Measurements from ENCODE around the gene ADD3.

The ADD3 gene

GRCh38 chr10:110160081-110160480 lies 152.3 kb downstream of the ADD3 start:
- TF ChIP-seq CTCF (IDR thresholded peaks at IDR 0.05; ENCODE audit: control extremely low read depth, extremely low read depth, low read depth, missing control alignments) = no peak
- CTCF ChIA-PET = interaction anchor here (0.9 to 1.1 kb wide), 3 partner anchors 13 to 119 kb away, joined by 3 read pairs; no protein-coding TSS in a partner anchor
- POLR2A ChIA-PET = no interaction called here
- DNase-seq (ENCODE audit: extremely low spot score) = no peak

- ChIA-PET CTCF (interaction anchor here (0.9 to 1.1 kb wide), 3 partner anchors 13 to 118 kb away, joined by 3 read pairs; no protein-coding TSS in a partner anchor), POLR2A (no interaction called here)
- TF ChIP-seq CTCF (IDR thresholded peaks at IDR 0.05; ENCODE audit: control extremely low read depth, extremely low read depth, low read depth, missing control alignments) = no peak
- DNase-seq (ENCODE audit: extremely low spot score) = no peak
These were observed 152.7 kb downstream of the ADD3 start for GRCh38 chr10:110160522-110160921.

GRCh38 chr10:110162741-110163145 lies 155.0 kb downstream of the ADD3 start:
- ChIA-PET CTCF (no interaction called here), POLR2A (no interaction called here)
- DNase-seq (ENCODE audit: extremely low spot score) = no peak
- no peak for TF ChIP-seq CTCF (IDR thresholded peaks at IDR 0.05; ENCODE audit: control extremely low read depth, extremely low read depth, low read depth, missing control alignments)

- ChIA-PET CTCF (interaction anchor here (0.6 to 2.8 kb wide), 3 partner anchors 11 to 43 kb away, joined by 3 to 10 read pairs (median 3); no protein-coding TSS in a partner anchor), POLR2A (no interaction called here)
- TF ChIP-seq CTCF (IDR thresholded peaks at IDR 0.05; ENCODE audit: control extremely low read depth, extremely low read depth, low read depth, missing control alignments) = no peak
- DNase-seq (ENCODE audit: extremely low spot score) = no peak
These were observed 155.5 kb downstream of the ADD3 start for GRCh38 chr10:110163192-110163773.

GRCh38 chr10:110163841-110164240 lies 156.1 kb downstream of the ADD3 start:
- ChIA-PET CTCF (interaction anchor here (0.6 to 2.8 kb wide), 3 partner anchors 11 to 42 kb away, joined by 3 to 10 read pairs (median 3); no protein-coding TSS in a partner anchor), POLR2A (no interaction called here)
- TF ChIP-seq CTCF (IDR thresholded peaks at IDR 0.05; ENCODE audit: control extremely low read depth, extremely low read depth, low read depth, missing control alignments) = no peak
- DNase-seq (ENCODE audit: extremely low spot score) = no peak

GRCh38 chr10:110165239-110165638 lies 157.5 kb downstream of the ADD3 start:
- no peak for TF ChIP-seq CTCF (IDR thresholded peaks at IDR 0.05; ENCODE audit: control extremely low read depth, extremely low read depth, low read depth, missing control alignments)
- DNase-seq (ENCODE audit: extremely low spot score) = no peak
- CTCF ChIA-PET = interaction anchor here (1.2 to 2.8 kb wide), 3 partner anchors 18 to 41 kb away, joined by 3 to 10 read pairs (median 9); no protein-coding TSS in a partner anchor
- POLR2A ChIA-PET = no interaction called here
